NCI-H2171 treated with DMSO at 0.1 percent for 48 hours (cell line): ENCODE data around the gene TEK.

Experiments
- DNase-seq: peaks from one replicate; lab custom pipeline; 2025; lab: John Stamatoyannopoulos, UW

Gene TEK

DNA sequence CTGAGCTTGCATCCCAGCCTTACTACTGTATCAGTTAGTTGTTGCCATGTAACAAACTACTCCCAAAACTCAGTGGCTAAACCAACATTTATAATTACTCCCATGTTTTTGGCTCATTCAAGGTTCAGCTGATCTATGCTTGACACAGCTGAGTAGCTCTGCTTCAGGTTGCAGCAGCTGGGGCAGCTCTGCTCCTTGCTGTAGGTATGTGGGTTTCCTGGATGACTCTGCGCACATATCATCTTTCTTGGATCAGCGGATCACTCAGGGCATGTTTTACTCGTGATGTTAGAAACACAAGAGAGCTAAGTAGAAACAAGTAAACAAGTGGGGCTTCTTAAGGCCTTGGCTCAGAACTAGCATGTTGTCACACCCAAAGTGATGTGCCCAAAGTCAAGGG is 15.1 kb downstream of the TEK start:
- DNase-seq = no peak

- no peak for DNase-seq
Measured at GRCh38 chr9:27125030-27125429, 16.0 kb downstream of the TEK start.

GRCh38 chr9:27125936-27126335 is 16.9 kb downstream of the TEK start:
- DNase-seq = no peak

GRCh38 chr9:27126670-27127069 is 17.6 kb downstream of the TEK start:
- DNase-seq = no peak

GRCh38 chr9:27129221-27129620 is 20.2 kb downstream of the TEK start:
- DNase-seq = no peak

DNA sequence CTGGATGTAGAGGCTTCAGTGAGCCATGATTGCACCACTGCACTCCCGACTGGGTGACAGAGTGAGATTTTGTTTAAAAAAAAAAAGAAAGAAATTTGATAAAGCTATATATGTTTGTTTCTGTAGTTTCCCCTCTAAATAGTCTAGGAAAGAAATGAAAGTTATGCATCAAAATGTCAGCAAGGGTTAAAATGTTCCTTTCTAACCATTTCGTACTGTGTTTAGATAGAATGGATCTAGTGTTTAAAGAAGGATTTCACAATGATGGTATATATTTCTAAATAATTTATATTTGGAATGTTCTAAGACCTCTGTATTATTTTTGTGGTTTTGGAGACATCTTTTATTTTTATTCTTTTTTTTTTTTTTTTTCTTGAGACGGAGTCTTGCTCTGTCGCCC is 22.7 kb downstream of the TEK start:
- no peak for DNase-seq

- DNase-seq = no peak
Measured at GRCh38 chr9:27133817-27134216, 24.8 kb downstream of the TEK start.

- no peak for DNase-seq
Measured at GRCh38 chr9:27142299-27142930, 33.4 kb downstream of the TEK start.

DNA sequence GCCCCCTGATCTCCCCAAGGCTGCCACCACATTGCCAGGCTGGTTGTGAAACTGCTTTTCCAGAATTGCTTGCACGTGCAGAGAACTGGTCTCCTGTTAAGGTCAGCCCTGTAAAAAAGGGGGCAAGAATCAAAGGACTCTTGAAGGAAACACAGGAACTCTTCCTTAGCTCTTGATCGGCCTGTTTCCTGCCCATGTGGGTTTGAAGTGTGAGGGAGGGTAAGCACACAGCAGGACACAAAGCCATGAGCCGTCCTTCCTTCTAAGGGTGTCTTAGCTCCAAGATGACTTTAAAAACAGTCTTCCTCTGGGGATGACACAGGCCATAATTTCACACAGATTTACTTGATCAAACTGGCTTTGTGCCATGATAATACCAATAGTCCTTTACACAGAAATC is 36.1 kb downstream of the TEK start:
- no peak for DNase-seq

GRCh38 chr9:27149651-27150050 is 40.6 kb downstream of the TEK start:
- no peak for DNase-seq

GRCh38 chr9:27150746-27151406 is 41.9 kb downstream of the TEK start:
- no peak for DNase-seq

- no peak for DNase-seq
Measured at GRCh38 chr9:27151693-27152404, 42.8 kb downstream of the TEK start.

GRCh38 chr9:27152405-27152718 is 43.3 kb downstream of the TEK start:
- DNase-seq = no peak

DNA sequence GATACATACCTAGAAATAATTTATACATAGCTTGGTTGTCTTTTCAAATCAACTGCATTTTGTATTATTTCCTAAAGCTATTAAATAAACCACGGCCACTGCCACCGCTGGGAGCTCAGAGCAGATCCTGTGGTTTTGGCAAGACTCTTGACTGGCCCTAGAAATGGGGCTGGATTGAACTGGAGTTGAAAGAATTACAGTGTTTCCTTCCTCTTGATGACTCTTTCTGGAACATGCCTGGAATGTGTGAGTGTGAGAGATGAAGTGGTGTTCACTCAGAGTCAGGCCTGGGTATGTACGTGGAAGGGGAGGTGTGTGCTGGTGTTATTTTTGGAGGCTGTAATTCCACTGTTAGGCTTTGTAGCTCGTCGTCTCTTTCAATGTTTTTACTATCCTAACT is 45.9 kb downstream of the TEK start:
- no peak for DNase-seq

DNA sequence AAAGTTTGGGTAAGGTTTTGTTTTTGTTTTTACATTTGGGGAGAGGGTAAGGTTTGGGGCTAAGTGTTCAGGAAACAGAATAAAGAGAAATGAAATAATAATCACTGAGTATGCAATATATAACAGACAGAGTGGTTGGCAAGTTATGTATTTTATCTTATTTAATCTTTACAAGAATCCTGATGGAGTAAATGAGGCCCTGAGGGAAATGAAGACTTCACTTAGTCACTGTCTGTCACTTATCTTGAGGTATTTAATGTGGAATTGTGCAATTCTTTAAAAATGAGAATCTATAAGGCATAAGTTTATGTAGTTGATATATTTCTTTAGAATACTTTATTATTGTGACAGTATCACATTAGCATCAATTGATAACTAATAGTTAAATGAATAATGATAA is 48.1 kb downstream of the TEK start:
- no peak for DNase-seq

- DNase-seq = no peak
Measured at GRCh38 chr9:27157736-27158135, 48.7 kb downstream of the TEK start.

- DNase-seq = no peak
Measured at GRCh38 chr9:27160636-27161035, 51.6 kb downstream of the TEK start.

DNA sequence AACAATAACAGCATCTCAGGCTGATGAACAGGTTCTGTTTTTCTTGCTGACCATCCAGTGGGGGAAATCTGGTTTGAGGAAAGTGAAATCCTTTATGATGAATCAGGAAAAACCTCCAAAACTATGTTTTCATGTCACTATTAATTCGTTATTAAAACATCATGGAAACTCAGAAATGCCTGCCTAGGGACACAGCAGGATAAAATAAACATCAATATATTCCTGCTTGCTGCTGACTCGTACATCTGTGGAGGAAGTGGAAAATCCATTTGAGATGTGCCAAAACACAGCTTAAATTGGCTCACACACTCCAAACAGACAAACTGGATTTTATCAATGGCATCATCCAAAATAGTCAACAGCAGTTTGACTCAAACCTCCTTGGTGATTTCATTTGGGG is 53.0 kb downstream of the TEK start:
- no peak for DNase-seq

- DNase-seq = no peak
Measured at GRCh38 chr9:27165068-27165467, 56.0 kb downstream of the TEK start.

GRCh38 chr9:27165670-27166069 is 56.6 kb downstream of the TEK start:
- DNase-seq = no peak

DNA sequence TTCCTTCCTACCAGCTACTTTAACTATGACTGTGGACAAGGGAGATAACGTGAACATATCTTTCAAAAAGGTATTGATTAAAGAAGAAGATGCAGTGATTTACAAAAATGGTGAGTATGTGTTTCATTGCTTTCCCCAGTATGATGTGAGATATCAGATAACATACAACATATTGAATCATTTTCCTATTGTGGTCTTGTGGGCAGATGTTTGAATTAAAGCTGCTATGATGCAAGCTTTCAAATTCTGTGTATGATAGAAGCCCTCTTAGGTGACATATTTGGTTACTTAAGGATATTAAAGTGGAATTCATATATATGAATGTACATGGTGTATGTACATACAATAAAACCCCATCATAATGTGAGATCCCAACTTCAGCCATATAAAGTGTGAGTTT is 59.5 kb downstream of the TEK start:
- no peak for DNase-seq

GRCh38 chr9:27168951-27169350 is 59.9 kb downstream of the TEK start:
- no peak for DNase-seq

DNA sequence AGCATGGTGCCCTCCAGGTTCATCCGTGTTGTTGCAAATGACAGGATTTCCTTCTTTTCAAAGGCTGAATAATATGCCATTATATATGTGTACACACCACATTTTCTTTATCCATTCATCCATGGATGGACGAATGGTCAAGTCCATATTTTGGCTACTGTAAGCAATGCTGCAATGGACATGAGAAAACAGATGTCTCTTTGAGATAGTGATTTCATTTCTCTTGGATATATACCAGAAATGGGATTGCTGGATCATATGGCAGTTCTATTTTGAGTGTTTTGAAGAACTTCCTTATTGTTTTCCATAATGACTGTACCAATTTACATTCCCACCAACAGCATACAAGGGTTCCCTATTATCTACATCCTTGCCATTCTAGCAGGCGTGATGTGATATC is 67.9 kb downstream of the TEK start:
- DNase-seq = no peak
